ENCODE data around the gene TEX48. TPM values are rescaled to one million over a fixed set of nuclear protein-coding genes. Genes with fewer than 3 reads are reported as not detected.

Gene TEX48
- total and polyA plus RNA-seq, 2 donors (not counting 1 experiment from before 2014, with no cell fraction given), result not detected

- TF ChIP-seq CTCF (IDR thresholded peaks at IDR 0.05) (no peak), EZH2 (IDR thresholded peaks at IDR 0.05; ENCODE audit: borderline replicate concordance, insufficient read depth, low read depth, low read length, poor library complexity, severe bottlenecking) (no peak)
- no peak for ATAC-seq (ENCODE audit: low read depth)
- H4K20me1 ChIP-seq (ENCODE audit: control insufficient read depth, insufficient read depth, low read length, poor library complexity, severe bottlenecking), result no peaks in the 10 kb centered on the region
- H3K4me3 Mint-ChIP-seq, result no peak within 1 kb of the TSS
- H3K4me3 ChIP-seq (ENCODE audit: control extremely low read depth in 1 of 5, extremely low read depth in 1 of 5, insufficient read depth in 1 of 5, low read depth in 2 of 5, low read length in 4 of 5), result no peak within 1 kb of the TSS
- no peak within 1 kb of the TSS for H3K27ac ChIP-seq (ENCODE audit: low read length in 2 of 2)
- no peak within 1 kb of the TSS for H2AFZ ChIP-seq (ENCODE audit: insufficient read depth, low read depth, low read length, poor library complexity, severe bottlenecking)
- H3K36me3 ChIP-seq (replicated peaks in 1 of 2; ENCODE audit: control extremely low read depth in 1 of 2, control insufficient read depth in 1 of 2, extremely low read depth in 1 of 2, insufficient read depth in 2 of 2, low read length in 1 of 2), result peaks cover 0 to 8% of the 10 kb centered on the region in 2 experiments
- no peak within 1 kb of the TSS for H3K9ac ChIP-seq (ENCODE audit: low read length)
- WGBS (ENCODE audit: insufficient coverage), result 100% methylated on average over 5 of the region's 6 CpGs
- no peaks in the 10 kb centered on the region for H3K27me3 ChIP-seq (replicated peaks in 1 of 4; ENCODE audit: control extremely low read depth in 1 of 4, control insufficient read depth in 3 of 4, insufficient read depth in 4 of 4, low read length in 3 of 4)
- intact Hi-C loops (cut with micrococcal nuclease), result no loop called here
- H3K9me3 Mint-ChIP-seq (ENCODE audit: insufficient read depth), result no peaks in the 10 kb centered on the region
- peaks cover 5% of the 10 kb centered on the region for H3K27me3 Mint-ChIP-seq
- H3K9me3 ChIP-seq (ENCODE audit: control extremely low read depth in 1 of 3, control insufficient read depth in 2 of 3, insufficient read depth in 1 of 3, low read length in 2 of 3), result no peaks in the 10 kb centered on the region
- ChIA-PET POLR2A (no interaction called here), CTCF (interaction anchor here (0.7 to 9.3 kb wide), 4 partner anchors 14 to 252 kb away, joined by 3 to 184 read pairs (median 4); no protein-coding TSS in a partner anchor)
- no peak within 1 kb of the TSS for H3K27ac Mint-ChIP-seq
- DNase-seq, result no peak
- H3K4me2 ChIP-seq (replicated peaks; ENCODE audit: low read depth, low read length, poor library complexity, severe bottlenecking), result no peak within 1 kb of the TSS
- peaks cover 19% of the 10 kb centered on the region for H3K4me1 Mint-ChIP-seq
- peaks cover 6% of the 10 kb centered on the region for H3K79me2 ChIP-seq (ENCODE audit: control insufficient read depth, insufficient read depth, low read length)
- H3K4me1 ChIP-seq (ENCODE audit: control insufficient read depth in 2 of 2, insufficient read depth in 2 of 2, low read length in 2 of 2), result peaks cover 14 to 22% of the 10 kb centered on the region in 2 donors
Measured at GRCh38 chr9:114657705-114658104, 24.3 kb downstream of the TEX48 start, which contains the start of gene TEX53. Gene TEX53 (minus strand): TSS chr9:114657805. CDS start chr9:114657774, 31 bp downstream.

GRCh38 chr9:114656301-114656700 lies 25.7 kb downstream of the TEX48 start:
- TF ChIP-seq CTCF (IDR thresholded peaks at IDR 0.05), result no peak
- no peak for TF ChIP-seq EZH2 (IDR thresholded peaks at IDR 0.05; ENCODE audit: borderline replicate concordance, insufficient read depth, low read depth, low read length, poor library complexity, severe bottlenecking)
- Histone ChIP-seq H3K9ac (ENCODE audit: low read length) (no peak overlapping the region), H3K4me1 (ENCODE audit: control insufficient read depth in 2 of 2, insufficient read depth in 2 of 2, low read length in 2 of 2) (peaks cover 22 to 24% of the 10 kb centered on the region in 2 donors), H3K27ac (ENCODE audit: low read length in 2 of 2) (no peak overlapping the region), H3K79me2 (ENCODE audit: control insufficient read depth, insufficient read depth, low read length) (peaks cover 6% of the 10 kb centered on the region), H3K36me3 (replicated peaks in 1 of 2; ENCODE audit: control extremely low read depth in 1 of 2, control insufficient read depth in 1 of 2, extremely low read depth in 1 of 2, insufficient read depth in 2 of 2, low read length in 1 of 2) (peaks cover 0 to 8% of the 10 kb centered on the region in 2 experiments), H3K4me2 (replicated peaks; ENCODE audit: low read depth, low read length, poor library complexity, severe bottlenecking) (no peak overlapping the region), H3K27me3 (replicated peaks in 1 of 4; ENCODE audit: control extremely low read depth in 1 of 4, control insufficient read depth in 3 of 4, insufficient read depth in 4 of 4, low read length in 3 of 4) (no peaks in the 10 kb centered on the region), H3K4me3 (ENCODE audit: control extremely low read depth in 1 of 5, extremely low read depth in 1 of 5, insufficient read depth in 1 of 5, low read depth in 2 of 5, low read length in 4 of 5) (no peak overlapping the region), H3K9me3 (ENCODE audit: control extremely low read depth in 1 of 3, control insufficient read depth in 2 of 3, insufficient read depth in 1 of 3, low read length in 2 of 3) (no peaks in the 10 kb centered on the region), H4K20me1 (ENCODE audit: control insufficient read depth, insufficient read depth, low read length, poor library complexity, severe bottlenecking) (no peaks in the 10 kb centered on the region), H2AFZ (ENCODE audit: insufficient read depth, low read depth, low read length, poor library complexity, severe bottlenecking) (no peak overlapping the region)
- ATAC-seq (ENCODE audit: low read depth) (no peak), DNase-seq (no peak)
- Mint-ChIP-seq H3K4me3 (no peak overlapping the region), H3K9me3 (ENCODE audit: insufficient read depth) (no peaks in the 10 kb centered on the region), H3K27ac (no peak overlapping the region), H3K4me1 (peaks cover 21% of the 10 kb centered on the region), H3K27me3 (no peaks in the 10 kb centered on the region)
- ChIA-PET POLR2A (no interaction called here), CTCF (interaction anchor here (0.6 to 9.3 kb wide), 7 partner anchors 64 to 578 kb away, joined by 4 to 184 read pairs (median 5); no protein-coding TSS in a partner anchor)
- intact Hi-C loops (cut with micrococcal nuclease), result no loop called here
- WGBS (ENCODE audit: insufficient coverage), result 92% methylated on average over 9 of the region's 12 CpGs
